Measurements from ENCODE around the gene CFAP251.
"Not testable (repeated sequence)": the region's sequence is repeated elsewhere in the genome, so short reads cannot be mapped to it uniquely, and the experiment has no call there.

The CFAP251 gene

DNA sequence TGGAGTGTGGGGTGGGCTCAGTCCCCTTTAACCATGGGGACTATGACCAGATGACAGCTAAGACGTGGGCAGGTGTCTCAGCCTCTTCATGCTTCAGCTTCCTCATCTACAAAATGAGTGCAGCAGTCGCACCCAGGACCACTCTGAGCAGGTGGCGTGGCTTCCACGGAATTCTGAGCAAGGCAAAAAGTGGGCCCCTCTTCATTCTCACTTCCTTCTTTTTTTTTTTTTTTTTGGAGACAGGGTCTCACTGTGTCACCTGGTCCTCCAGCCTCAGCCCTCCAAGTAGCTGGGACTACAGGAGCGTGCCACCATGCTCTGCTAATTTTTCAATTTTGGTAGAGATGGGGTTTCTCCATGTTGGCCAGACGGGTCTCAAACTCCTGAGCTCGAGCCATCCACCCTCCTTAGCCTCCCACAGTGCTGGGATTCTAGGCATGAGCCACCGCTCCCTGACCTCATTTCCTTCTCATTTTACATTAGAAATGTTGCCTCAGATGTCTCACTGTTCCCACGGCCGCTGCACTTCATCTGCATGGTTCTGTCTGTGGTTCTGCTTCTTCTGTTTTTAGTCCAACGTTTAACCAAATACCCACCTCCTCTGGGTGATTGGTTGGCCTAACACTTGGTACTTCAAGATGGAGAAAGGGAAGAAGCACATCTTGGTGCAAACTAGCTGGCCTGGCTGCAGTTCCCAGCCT lies 61.9 kb downstream of the CFAP251 start:
- no peak for DNase-seq (ENCODE audit: low spot score)

GRCh38 chr12:121980892-121981272 lies 62.5 kb downstream of the CFAP251 start:
- DNase-seq (ENCODE audit: low spot score) = no peak

GRCh38 chr12:121981456-121981855 lies 63.1 kb downstream of the CFAP251 start:
- no peak for DNase-seq (ENCODE audit: low spot score)

DNA sequence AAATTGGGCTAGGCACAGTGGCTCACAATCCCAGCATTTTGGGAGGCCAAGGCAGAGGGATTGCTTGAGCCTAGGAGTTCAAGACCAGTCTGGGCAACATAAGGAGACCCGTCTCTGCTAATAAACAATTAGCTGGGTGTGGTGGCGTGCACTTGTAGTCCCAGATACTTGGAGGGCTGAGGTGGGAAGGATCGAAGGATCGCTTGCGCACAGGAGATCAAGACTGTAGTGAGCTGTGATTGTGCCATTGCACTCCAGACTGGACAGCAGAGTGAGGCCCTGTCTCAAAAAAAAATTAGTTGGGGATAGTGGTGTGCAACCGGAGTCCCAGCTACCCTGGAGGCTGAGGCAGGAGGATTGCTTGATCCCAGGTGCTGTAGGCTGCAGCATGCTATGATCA lies 64.6 kb downstream of the CFAP251 start:
- no peak for DNase-seq (ENCODE audit: low spot score)

DNA sequence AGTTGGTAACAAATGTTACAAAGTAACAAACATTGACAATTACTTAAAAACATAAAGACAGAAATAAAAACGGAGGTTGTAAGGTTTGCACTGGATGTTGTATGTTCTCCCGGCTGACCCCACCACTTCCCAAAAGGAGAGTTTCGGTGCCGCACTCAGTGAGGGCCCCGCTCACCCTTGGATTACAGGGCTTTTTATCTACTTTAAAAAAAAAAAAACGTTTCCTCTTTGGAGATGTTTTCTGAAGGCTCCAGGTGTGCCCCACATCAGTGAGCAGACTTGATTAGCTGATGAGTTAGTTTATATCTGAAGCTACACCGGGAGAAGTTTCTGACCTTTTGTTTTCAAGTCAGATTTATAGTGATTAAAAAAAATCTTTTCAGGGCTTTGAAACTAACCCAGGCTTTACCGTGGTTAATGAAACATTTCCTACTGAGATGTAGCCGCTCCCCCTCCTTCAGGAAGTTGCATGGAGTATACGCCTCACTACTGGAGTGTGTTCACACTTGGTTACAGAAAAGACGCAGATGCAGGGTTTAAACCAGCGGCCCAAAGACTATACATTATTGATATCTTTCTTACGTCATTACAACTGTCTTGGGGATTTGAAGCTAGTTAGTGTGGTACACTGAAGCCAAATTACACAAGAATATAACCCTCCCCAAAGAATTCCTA lies 65.3 kb downstream of the CFAP251 start:
- DNase-seq (ENCODE audit: low spot score) = no peak

- DNase-seq (ENCODE audit: low spot score) = no peak
These were observed 68.3 kb downstream of the CFAP251 start for GRCh38 chr12:121986489-121987245.

GRCh38 chr12:121988519-121988918 lies 70.1 kb downstream of the CFAP251 start:
- DNase-seq (ENCODE audit: low spot score) = not testable (repeated sequence)

DNA sequence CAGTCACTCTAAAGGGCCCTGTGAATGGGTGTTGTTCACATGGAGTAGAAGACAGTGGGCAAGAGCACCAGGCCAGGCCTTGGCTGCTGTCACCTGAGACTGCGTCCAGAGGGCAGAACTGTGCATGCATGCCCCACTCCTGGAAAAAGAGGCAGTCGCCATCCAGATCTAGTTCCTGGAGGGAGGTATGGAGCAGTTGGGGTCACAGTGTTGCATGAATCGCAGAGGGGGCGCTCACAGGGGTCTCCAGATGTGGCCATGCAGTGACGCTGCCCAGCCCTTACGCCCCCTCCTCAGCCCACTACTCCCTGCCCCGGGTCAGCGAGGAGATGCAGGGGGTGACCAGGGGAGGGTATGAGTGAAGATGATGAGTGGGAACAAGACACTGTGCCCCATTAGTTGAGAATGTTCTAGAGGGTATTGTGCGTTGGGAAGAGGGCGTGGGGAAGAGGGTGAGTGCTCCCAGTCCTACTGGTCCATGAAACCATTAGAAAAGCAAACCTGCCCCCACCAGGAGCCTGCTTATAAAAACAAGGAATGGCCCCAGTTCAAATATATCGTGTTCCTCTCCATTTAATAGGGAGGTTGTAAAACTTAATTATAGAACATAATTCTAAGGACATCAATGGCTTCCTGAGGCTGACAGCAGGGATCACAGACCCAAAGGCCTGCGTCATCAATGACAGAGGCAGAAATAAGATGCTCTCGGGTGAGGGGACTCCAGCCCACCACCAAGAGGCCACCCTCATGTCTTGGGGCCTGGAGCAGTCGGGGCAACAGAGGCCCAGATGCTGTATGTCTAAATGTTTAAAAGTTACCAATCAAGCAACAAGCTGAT lies 71.1 kb downstream of the CFAP251 start:
- DNase-seq (ENCODE audit: low spot score) = no peak

GRCh38 chr12:121990114-121990647 lies 71.8 kb downstream of the CFAP251 start:
- DNase-seq (ENCODE audit: low spot score) = no peak

- no peak for DNase-seq (ENCODE audit: low spot score)
These were observed 72.6 kb downstream of the CFAP251 start for GRCh38 chr12:121990692-121991603.

DNA sequence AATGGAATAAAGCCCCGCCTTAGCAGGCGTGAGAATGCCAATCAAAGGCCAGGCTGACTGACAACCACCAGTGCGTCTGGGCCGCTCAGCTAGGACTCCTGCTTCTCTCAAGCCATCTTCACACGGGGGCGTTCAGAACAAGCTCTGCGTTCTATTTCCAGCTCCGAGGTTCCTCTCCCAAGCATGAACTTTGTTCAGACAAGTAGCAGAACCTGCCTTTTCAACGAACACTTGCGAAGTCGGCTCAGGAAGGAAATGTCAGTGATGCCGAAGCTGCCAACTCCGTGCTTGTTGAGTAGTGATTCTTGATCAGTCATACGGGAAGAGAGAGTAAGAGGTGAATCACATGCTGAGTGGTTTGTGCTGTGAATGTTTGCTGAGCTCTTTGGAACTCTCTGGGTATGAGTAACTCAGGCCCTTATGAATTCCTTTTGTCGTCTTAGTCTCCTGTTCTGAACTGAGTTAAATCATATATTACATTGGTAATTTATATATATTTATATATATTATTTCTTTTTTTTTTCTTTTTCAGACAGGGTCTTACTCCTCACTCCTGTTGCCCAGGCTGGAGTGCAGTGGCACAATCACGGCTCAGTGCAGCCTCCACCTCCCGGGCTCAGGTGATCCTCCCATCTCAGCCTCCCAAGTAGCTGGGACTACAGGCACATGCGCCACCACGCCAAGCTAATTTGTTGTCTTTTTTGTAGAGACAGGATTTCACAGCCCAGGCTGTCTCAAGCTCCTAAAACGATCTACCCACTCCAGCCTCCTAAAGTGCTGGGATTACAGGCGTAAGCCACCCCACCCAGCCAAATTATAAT lies 73.9 kb downstream of the CFAP251 start:
- DNase-seq (ENCODE audit: low spot score) = no peak

- DNase-seq (ENCODE audit: low spot score) = no peak
These were observed 77.9 kb downstream of the CFAP251 start for GRCh38 chr12:121996050-121996944.

GRCh38 chr12:121996945-121997612 lies 78.7 kb downstream of the CFAP251 start:
- no peak for DNase-seq (ENCODE audit: low spot score)

- no peak for DNase-seq (ENCODE audit: low spot score)
These were observed 83.2 kb downstream of the CFAP251 start for GRCh38 chr12:122001466-122002209.

DNA sequence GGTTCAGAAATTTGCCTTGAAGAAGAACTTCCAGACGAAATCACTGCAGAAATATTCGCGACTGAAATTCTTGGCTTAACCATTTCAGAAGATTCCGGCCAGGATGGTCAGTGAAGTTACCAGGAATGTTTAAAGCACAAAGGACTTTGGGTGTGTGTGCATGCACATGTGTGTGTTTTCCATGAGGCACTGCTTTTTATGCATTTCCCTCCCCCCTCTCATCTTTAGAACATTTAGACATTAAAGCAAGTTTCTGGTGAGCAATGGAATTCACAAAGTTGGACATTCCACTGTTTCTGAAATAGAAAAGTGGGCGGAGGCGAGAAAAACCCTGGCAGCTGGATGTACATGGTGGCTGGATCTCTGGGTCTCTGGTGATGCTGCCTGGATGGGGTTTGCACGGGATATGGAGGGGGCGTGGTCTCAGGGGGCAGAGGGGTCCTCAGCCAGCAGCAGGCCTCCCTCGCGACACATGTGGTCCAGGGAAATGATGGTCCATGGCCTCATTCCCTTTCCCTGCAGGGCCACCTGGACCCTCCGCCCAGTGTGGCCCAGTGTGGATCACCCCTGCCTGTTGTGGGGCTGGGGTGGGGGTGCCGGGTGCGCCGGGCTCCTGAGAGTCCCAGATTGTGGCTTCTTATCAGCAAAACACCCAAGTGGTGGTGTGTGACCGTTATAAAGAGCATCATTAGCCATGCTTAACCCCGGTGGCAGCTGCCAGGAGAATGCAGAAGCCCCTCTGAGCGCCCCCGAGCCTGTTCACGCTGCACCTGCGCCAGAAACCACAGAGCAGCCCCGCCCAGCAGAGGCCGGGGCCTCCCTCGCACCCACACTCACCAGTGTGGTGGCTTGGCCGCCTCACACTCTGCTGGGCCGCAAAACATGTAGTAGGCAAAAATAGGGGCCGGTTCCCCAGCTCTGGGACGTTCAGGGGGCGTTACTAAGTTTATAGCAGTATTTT lies 85.5 kb downstream of the CFAP251 start:
- no peak for DNase-seq (ENCODE audit: low spot score)

GRCh38 chr12:122004633-122005071 lies 86.3 kb downstream of the CFAP251 start:
- no peak for DNase-seq (ENCODE audit: low spot score)
